Measurements from ENCODE around the gene FCGBP.
"Not testable (repeated sequence)": the region's sequence is repeated elsewhere in the genome, so short reads cannot be mapped to it uniquely, and the experiment has no call there.

The FCGBP gene

GRCh38 chr19:39903486-39904091 is 30.8 kb downstream of the FCGBP start:
- not testable (repeated sequence) for H3K4me1 ChIP-seq (ENCODE audit: insufficient read depth, low read length); H3K36me3 ChIP-seq (ENCODE audit: insufficient read depth, low read length); H2AFZ ChIP-seq (ENCODE audit: low read depth, low read length); H3K4me3 ChIP-seq (ENCODE audit: low read length); H3K27me3 ChIP-seq (ENCODE audit: insufficient read depth, low read length); H3K9me3 ChIP-seq (ENCODE audit: low read length)

GRCh38 chr19:39902326-39902725 is 32.1 kb downstream of the FCGBP start:
- not testable (repeated sequence) for H2AFZ ChIP-seq (ENCODE audit: low read depth, low read length); H3K4me3 ChIP-seq (ENCODE audit: low read length); H3K9me3 ChIP-seq (ENCODE audit: low read length); H3K4me1 ChIP-seq (ENCODE audit: insufficient read depth, low read length); H3K36me3 ChIP-seq (ENCODE audit: insufficient read depth, low read length); H3K27me3 ChIP-seq (ENCODE audit: insufficient read depth, low read length)

GRCh38 chr19:39901681-39902080 is 32.8 kb downstream of the FCGBP start:
- not testable (repeated sequence) for H2AFZ ChIP-seq (ENCODE audit: low read depth, low read length); H3K36me3 ChIP-seq (ENCODE audit: insufficient read depth, low read length); H3K9me3 ChIP-seq (ENCODE audit: low read length); H3K4me3 ChIP-seq (ENCODE audit: low read length); H3K4me1 ChIP-seq (ENCODE audit: insufficient read depth, low read length); H3K27me3 ChIP-seq (ENCODE audit: insufficient read depth, low read length)

- H2AFZ ChIP-seq (ENCODE audit: low read depth, low read length); H3K36me3 ChIP-seq (ENCODE audit: insufficient read depth, low read length); H3K27me3 ChIP-seq (ENCODE audit: insufficient read depth, low read length); H3K9me3 ChIP-seq (ENCODE audit: low read length); H3K4me3 ChIP-seq (ENCODE audit: low read length); H3K4me1 ChIP-seq (ENCODE audit: insufficient read depth, low read length): not testable (repeated sequence)
Measured at GRCh38 chr19:39898858-39899257, 35.6 kb downstream of the FCGBP start.

DNA sequence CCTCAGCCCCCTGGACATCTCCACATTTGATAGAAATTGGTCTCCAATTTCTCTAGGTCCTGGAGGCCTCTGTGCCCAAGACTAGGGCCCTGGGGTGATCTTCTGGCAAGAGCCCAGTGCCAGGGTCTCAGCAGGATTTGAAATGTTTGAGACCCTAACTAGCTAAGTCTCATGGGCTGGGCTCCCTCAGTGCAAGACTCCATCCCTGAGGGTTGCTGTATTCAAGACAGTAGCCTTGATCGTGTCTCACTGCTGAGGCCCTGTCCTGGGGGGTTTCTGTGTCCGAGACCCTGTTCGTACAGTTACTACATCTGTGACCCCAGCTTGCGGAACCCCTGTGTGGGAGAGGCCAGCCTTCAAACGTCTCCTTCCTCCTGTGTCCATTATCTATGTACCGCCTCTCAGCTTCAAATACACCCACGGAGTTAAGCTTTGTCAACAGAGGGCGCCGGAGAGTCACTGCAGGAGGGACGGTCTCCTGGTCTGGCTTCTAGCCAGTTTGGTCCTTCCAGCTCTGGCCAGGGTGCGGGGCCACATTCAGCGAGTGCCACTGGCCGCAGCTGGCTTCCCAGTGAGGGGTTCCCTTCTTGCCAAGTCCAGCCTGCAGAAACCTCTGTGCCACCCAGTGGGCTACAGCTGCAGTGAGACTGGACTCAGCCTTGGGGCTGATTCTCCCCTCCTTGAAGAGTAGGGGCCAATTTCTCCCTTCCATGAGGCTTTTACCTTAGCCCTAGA is 36.8 kb downstream of the FCGBP start:
- H3K36me3 ChIP-seq (ENCODE audit: insufficient read depth, low read length); H3K4me3 ChIP-seq (ENCODE audit: low read length); H3K4me1 ChIP-seq (ENCODE audit: insufficient read depth, low read length); H3K27me3 ChIP-seq (ENCODE audit: insufficient read depth, low read length); H3K9me3 ChIP-seq (ENCODE audit: low read length); H2AFZ ChIP-seq (ENCODE audit: low read depth, low read length): not testable (repeated sequence)

- not testable (repeated sequence) for H3K9me3 ChIP-seq (ENCODE audit: low read length); H3K27me3 ChIP-seq (ENCODE audit: insufficient read depth, low read length); H3K4me1 ChIP-seq (ENCODE audit: insufficient read depth, low read length); H3K4me3 ChIP-seq (ENCODE audit: low read length); H3K36me3 ChIP-seq (ENCODE audit: insufficient read depth, low read length); H2AFZ ChIP-seq (ENCODE audit: low read depth, low read length)
Measured at GRCh38 chr19:39895096-39895495, 39.3 kb downstream of the FCGBP start.

- not testable (repeated sequence) for H3K27me3 ChIP-seq (ENCODE audit: insufficient read depth, low read length); H3K4me1 ChIP-seq (ENCODE audit: insufficient read depth, low read length); H2AFZ ChIP-seq (ENCODE audit: low read depth, low read length); H3K4me3 ChIP-seq (ENCODE audit: low read length); H3K36me3 ChIP-seq (ENCODE audit: insufficient read depth, low read length); H3K9me3 ChIP-seq (ENCODE audit: low read length)
Measured at GRCh38 chr19:39894236-39894606, 40.2 kb downstream of the FCGBP start.

GRCh38 chr19:39893366-39894235 is 40.8 kb downstream of the FCGBP start:
- H3K4me3 ChIP-seq (ENCODE audit: low read length); H3K27me3 ChIP-seq (ENCODE audit: insufficient read depth, low read length); H2AFZ ChIP-seq (ENCODE audit: low read depth, low read length); H3K4me1 ChIP-seq (ENCODE audit: insufficient read depth, low read length); H3K36me3 ChIP-seq (ENCODE audit: insufficient read depth, low read length); H3K9me3 ChIP-seq (ENCODE audit: low read length): not testable (repeated sequence)

- H3K9me3 ChIP-seq (ENCODE audit: low read length); H3K36me3 ChIP-seq (ENCODE audit: insufficient read depth, low read length): not testable (repeated sequence)
Measured at GRCh38 chr19:39892506-39892902, 41.9 kb downstream of the FCGBP start.

GRCh38 chr19:39891660-39892505 is 42.6 kb downstream of the FCGBP start:
- H3K4me1 ChIP-seq (ENCODE audit: insufficient read depth, low read length) = not testable (repeated sequence)

More at GRCh38 chr19:39892506-39892902, 41.9 kb downstream of the FCGBP start:
- H3K27me3 ChIP-seq (ENCODE audit: insufficient read depth, low read length); H3K4me3 ChIP-seq (ENCODE audit: low read length); H3K4me1 ChIP-seq (ENCODE audit: insufficient read depth, low read length); H2AFZ ChIP-seq (ENCODE audit: low read depth, low read length): not testable (repeated sequence)

DNA sequence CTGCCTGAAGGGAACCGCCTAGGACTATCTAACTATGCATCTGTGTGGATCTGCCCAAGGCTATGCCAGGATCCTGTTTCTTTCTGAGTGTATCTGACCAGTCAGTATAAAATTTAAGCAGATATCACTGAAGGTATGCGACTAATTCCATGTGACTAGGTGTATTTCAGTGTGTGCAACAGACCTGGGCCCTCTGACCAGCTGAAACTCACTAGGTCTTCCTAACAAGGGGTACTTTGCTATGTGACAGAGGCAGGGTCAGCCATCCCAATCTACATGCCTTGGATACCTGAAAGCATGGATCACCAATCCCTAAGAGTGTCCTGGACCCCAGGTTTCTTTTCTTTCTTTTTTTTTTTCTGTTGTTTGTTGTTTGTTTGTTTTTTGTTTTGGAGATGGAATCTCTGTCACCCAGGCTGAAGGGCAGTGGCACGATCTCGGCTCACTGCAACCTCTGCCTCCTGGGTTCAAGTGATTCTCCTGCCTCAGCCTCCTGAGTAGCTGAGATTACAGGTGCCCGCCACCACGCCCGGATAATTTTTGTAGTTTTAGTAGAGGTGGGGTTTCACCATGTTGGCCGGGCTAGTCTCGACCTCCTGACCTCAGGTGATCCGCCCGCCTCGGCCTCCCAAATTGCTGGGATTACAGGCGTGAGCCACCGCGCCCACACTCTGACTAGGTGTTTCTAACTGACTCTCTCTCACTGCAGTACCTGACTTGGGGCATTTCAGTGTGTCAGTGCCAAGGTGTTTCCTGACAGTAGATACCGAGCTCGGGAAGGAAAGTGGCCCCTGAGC is 43.5 kb downstream of the FCGBP start:
- no peaks in the 10 kb centered on the region for H3K36me3 ChIP-seq (ENCODE audit: insufficient read depth, low read length)
- H3K9me3 ChIP-seq (ENCODE audit: low read length) = no peaks in the 10 kb centered on the region
- no peak overlapping the region for H2AFZ ChIP-seq (ENCODE audit: low read depth, low read length)
- no peak overlapping the region for H3K4me3 ChIP-seq (ENCODE audit: low read length)
- no peaks in the 10 kb centered on the region for H3K4me1 ChIP-seq (ENCODE audit: insufficient read depth, low read length)
- H3K27me3 ChIP-seq (ENCODE audit: insufficient read depth, low read length) = peaks cover 5% of the 10 kb centered on the region

More at GRCh38 chr19:39891660-39892505, 42.6 kb downstream of the FCGBP start:
- not testable (repeated sequence) for H2AFZ ChIP-seq (ENCODE audit: low read depth, low read length); H3K36me3 ChIP-seq (ENCODE audit: insufficient read depth, low read length); H3K4me3 ChIP-seq (ENCODE audit: low read length); H3K27me3 ChIP-seq (ENCODE audit: insufficient read depth, low read length); H3K9me3 ChIP-seq (ENCODE audit: low read length)

GRCh38 chr19:39889872-39890754 is 44.3 kb downstream of the FCGBP start:
- H3K4me1 ChIP-seq (ENCODE audit: insufficient read depth, low read length) = not testable (repeated sequence)

More at GRCh38 chr19:39889872-39890754, 44.3 kb downstream of the FCGBP start:
- H3K9me3 ChIP-seq (ENCODE audit: low read length); H3K4me3 ChIP-seq (ENCODE audit: low read length); H2AFZ ChIP-seq (ENCODE audit: low read depth, low read length); H3K36me3 ChIP-seq (ENCODE audit: insufficient read depth, low read length); H3K27me3 ChIP-seq (ENCODE audit: insufficient read depth, low read length): not testable (repeated sequence)

All from neuron (in vitro differentiated cells).